Gastroesophageal sphincter (tissue), 4 donors: ENCODE data around the gene INPP5E. TPM values are rescaled to one million over a fixed set of nuclear protein-coding genes. Genes with fewer than 3 reads are reported as not detected.

Source experiments
- ATAC-seq: fragments of 150-250 bp; one replicate; pipeline ENCODE4 v1.9.1; 2016; ENCODE audit warnings: mild to moderate bottlenecking, moderate library complexity
- H3K27ac ChIP-seq, 4 donors: fragments of 200-600 bp; sonication (generic) in 3 of 4; 1 replicate in 3 of 4; 2 replicates in 1 of 4; pipeline ENCODE4 v1.5.1; 2016 to 2019
- H3K27me3 ChIP-seq: fragments of 200-600 bp; sonication (generic); one replicate; pipeline ENCODE4 v1.5.1; 2019
- H3K36me3 ChIP-seq, 2 donors: fragments of 200-600 bp; sonication (generic); one replicate each; pipeline ENCODE4 v1.5.1; 2019; ENCODE audit warnings: control low read depth in 1 of 2
- H3K4me1 ChIP-seq, 3 donors: fragments of 200-600 bp; sonication (generic); 1 replicate in 2 of 3; 2 replicates in 1 of 3; pipeline ENCODE4 v1.5.1; 2016 to 2019; ENCODE audit warnings: control low read depth in 2 of 3
- H3K4me3 ChIP-seq, 2 donors: fragments of 200-600 bp; sonication (generic); one replicate each; pipeline ENCODE4 v1.5.1; 2019; ENCODE audit warnings: mild to moderate bottlenecking in 1 of 2, moderate library complexity in 1 of 2
- H3K9me3 ChIP-seq, 3 donors: fragments of 200-600 bp; sonication (generic); one replicate each; pipeline ENCODE4 v1.5.1; 2017 to 2019; ENCODE audit warnings: control low read depth in 2 of 3
- EP300 ChIP-seq: sonication (generic); formaldehyde crosslinking; IDR thresholded peaks from one replicate; pipeline ENCODE4 v1.6.1; 2017; ENCODE audit warnings: antibody characterized with exemption, mild to moderate bottlenecking
- POLR2A ChIP-seq, 2 donors: fragments of 450-650 bp; IDR thresholded peaks; one replicate each; pipeline ENCODE4 v1.6.1; 2017; ENCODE audit warnings: antibody characterized with exemption in 2 of 2, mild to moderate bottlenecking in 2 of 2, moderate library complexity in 1 of 2
- POLR2AphosphoS5 ChIP-seq: sonication (generic); formaldehyde crosslinking; IDR thresholded peaks from one replicate; pipeline ENCODE4 v1.6.1; 2017; ENCODE audit warnings: antibody characterized with exemption
- WGBS, 2 donors: methylation state at CpG; one replicate each; pipeline ENCODE4 v1.1.5; 2018; ENCODE audit warnings: low coverage in 1 of 2; 5-methylcytosine and 5-hydroxymethylcytosine counted together
- total RNA-seq, 4 donors: library from RNA; depleted of rRNA; stranded (reverse); fragments of >200 nt; gene quantifications; one replicate each; pipeline ENCODE4 v1.1.0, GENCODE V29; 2016
- TF ChIP-seq, protein P1 (sequence below), 4 experiments: fragments of 200-600 bp in 2 of 4; fragments of 450-650 bp in 2 of 4; sonication (generic) in 1 of 4; IDR thresholded peaks; one replicate each; pipeline ENCODE4 v1.5.1; 2017 to 2019; ENCODE audit warnings: antibody characterized with exemption in 4 of 4, mild to moderate bottlenecking in 2 of 4, moderate library complexity in 2 of 4

INPP5E gene
- total RNA-seq, 4 donors from 2014 or later: 7.2 to 13.1 (median 10.0) TPM

DNA sequence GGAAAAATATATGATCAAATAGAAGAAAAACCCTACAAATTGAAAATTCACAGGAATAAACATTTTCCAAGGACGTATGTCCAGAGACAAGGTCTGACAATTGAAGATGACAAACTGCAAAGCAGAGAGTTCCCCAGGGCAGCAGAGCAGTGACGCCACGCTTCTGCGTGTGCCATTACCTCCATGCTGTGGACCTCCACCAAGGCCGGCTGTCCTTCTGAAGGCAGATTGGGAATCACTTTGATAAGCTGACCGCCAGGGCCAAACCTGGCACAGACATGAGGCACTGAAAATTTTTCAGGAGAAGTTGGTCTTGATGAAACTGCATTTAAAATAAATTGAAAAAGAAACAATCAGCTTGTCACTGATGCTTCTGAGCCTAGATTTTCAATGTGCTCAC, 24.6 kb upstream of the INPP5E start:
- H3K4me1 ChIP-seq: no peaks in the 10 kb centered on the region
- H3K27me3 ChIP-seq: no peaks in the 10 kb centered on the region

DNA sequence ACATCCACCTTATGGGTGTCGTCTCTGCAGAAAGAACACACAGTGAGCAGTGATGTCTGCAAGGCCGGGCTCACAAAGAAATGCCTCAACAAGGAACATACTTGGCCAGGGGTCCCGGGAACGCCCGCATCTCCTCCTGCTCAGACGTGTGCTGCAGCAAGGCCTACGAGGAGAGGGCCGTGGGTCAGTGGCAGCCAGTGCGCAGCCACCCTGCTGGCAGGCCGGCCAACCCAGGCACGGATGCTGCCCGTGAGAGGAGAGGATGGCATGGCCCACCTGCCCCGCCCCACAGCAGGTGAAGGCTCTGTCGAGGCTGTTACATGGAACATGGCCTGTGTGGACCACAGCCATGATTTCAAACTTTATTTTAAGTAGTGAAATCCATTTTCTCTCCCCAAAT, 23.9 kb upstream of the INPP5E start:
- 79 to 87% methylated on average over 3 to 6 of the region's 14 CpGs for WGBS, 2 donors
- ATAC-seq: no peak
- H3K36me3 ChIP-seq: peaks cover 0 to 100% of the 10 kb centered on the region in 2 donors
- H3K9me3 ChIP-seq: no peaks in the 10 kb centered on the region
- H3K27ac ChIP-seq: no peak overlapping the region
- no peak overlapping the region for H3K4me3 ChIP-seq
- H3K4me1 ChIP-seq: no peaks in the 10 kb centered on the region
- TF ChIP-seq POLR2A (IDR thresholded peaks at IDR 0.05) (no peak), POLR2AphosphoS5 (no peak), EP300 (no peak)
- TF ChIP-seq, protein P1, sequence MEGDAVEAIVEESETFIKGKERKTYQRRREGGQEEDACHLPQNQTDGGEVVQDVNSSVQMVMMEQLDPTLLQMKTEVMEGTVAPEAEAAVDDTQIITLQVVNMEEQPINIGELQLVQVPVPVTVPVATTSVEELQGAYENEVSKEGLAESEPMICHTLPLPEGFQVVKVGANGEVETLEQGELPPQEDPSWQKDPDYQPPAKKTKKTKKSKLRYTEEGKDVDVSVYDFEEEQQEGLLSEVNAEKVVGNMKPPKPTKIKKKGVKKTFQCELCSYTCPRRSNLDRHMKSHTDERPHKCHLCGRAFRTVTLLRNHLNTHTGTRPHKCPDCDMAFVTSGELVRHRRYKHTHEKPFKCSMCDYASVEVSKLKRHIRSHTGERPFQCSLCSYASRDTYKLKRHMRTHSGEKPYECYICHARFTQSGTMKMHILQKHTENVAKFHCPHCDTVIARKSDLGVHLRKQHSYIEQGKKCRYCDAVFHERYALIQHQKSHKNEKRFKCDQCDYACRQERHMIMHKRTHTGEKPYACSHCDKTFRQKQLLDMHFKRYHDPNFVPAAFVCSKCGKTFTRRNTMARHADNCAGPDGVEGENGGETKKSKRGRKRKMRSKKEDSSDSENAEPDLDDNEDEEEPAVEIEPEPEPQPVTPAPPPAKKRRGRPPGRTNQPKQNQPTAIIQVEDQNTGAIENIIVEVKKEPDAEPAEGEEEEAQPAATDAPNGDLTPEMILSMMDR (IDR thresholded peaks at IDR 0.05): no peak
- H3K27me3 ChIP-seq: no peaks in the 10 kb centered on the region

More for the DNA sequence above, 24.6 kb upstream of the INPP5E start:
- no peak for ATAC-seq
- 82 to 86% methylated on average over 6 of the region's 6 CpGs for WGBS, 2 donors
- H3K4me3 ChIP-seq: no peak overlapping the region
- H3K36me3 ChIP-seq: peaks cover 0 to 100% of the 10 kb centered on the region in 2 donors
- TF ChIP-seq POLR2AphosphoS5 (no peak), POLR2A (IDR thresholded peaks at IDR 0.05) (no peak), EP300 (no peak)
- TF ChIP-seq, protein P1 (IDR thresholded peaks at IDR 0.05): no peak
- H3K27ac ChIP-seq: no peak overlapping the region
- H3K9me3 ChIP-seq: no peaks in the 10 kb centered on the region

DNA sequence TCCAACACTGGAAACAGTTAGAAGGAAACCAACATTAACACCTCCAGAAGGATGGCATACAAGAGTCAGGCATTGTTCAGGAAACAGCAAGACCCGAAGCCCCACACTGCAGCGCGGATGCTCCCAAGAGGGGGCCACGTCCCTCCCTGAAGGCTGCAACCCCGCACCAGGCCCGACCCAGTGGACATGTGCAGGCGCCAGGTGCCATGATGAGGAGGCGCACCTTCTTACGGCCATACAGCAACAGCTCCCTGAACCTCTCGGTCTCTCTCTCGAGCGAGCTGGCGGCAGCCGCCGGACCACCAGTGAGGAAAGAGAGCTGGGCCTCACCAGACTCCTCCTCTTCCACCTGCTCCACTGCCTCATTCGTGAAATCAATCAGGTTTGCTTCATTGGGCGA, 23.0 kb upstream of the INPP5E start:
- Histone ChIP-seq H3K4me3 (no peak overlapping the region), H3K4me1 (no peaks in the 10 kb centered on the region), H3K27me3 (no peaks in the 10 kb centered on the region), H3K27ac (no peak overlapping the region), H3K36me3 (peaks cover 0 to 100% of the 10 kb centered on the region in 2 donors), H3K9me3 (no peaks in the 10 kb centered on the region)
- ATAC-seq: no peak
- WGBS, 2 donors: 80% methylated on average over 1 of the region's 17 CpGs; no CpG with 5 or more reads in 1 of the 2 donors
- no peak for TF ChIP-seq POLR2AphosphoS5
- TF ChIP-seq, protein P1 (IDR thresholded peaks at IDR 0.05): no peak
- TF ChIP-seq POLR2A (IDR thresholded peaks at IDR 0.05): no peak
- no peak for TF ChIP-seq EP300

DNA sequence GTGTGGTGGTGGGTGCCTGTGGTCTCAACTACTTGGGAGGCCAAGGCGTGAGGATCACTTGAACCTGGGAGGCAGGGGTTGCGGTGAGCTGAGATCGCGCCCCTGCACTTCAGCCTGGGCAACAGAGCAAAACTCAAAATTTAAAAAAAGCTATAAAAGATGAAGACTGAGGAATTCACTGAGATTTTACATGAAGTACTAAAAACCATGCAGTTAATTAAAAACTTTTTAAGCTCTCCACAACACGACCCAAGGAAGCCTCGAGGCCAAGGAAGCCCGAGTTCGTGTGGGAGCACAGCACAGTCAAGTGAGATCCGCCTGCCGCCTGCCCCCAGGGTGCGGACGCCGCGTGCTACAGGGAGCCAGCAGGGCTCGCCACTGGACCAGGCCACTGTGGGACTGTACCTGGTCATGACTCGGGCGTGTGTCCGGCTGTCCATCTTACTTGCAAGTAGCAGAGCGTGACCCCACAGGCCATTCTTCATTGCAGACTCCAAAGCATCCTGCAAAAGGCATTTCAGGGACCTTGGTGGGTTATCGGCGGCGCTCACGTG, 21.2 kb upstream of the INPP5E start:
- ATAC-seq: no peak
- no peaks in the 10 kb centered on the region for H3K27me3 ChIP-seq
- H3K9me3 ChIP-seq: no peaks in the 10 kb centered on the region
- H3K36me3 ChIP-seq: peaks cover 0 to 100% of the 10 kb centered on the region in 2 donors
- no peak for TF ChIP-seq EP300
- TF ChIP-seq, protein P1 (IDR thresholded peaks at IDR 0.05): no peak
- H3K4me1 ChIP-seq: no peaks in the 10 kb centered on the region
- H3K4me3 ChIP-seq: no peak overlapping the region
- no peak overlapping the region for H3K27ac ChIP-seq
- 90 to 93% methylated on average over 8 to 11 of the region's 23 CpGs for whole genome bisulfite sequencing, 2 donors

DNA sequence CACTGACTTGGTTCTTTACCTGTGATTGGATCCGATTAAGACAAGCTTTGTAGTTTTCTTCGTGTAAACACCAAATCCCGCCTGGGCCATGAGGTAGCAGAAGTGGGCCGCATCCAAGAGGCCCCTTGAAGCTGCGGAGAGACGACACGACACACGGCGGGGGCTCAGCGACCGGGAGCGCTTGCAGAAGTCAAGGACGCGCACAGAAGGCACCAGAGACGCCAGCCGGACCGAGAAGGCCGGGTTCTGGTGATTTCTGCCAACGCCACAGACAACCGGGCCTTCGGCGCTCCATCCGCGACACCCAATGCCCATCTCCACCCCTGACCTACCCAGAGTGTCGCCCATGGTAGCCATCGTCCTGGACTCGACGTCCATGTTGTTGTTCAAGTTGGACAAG, 19.8 kb upstream of the INPP5E start:
- no peak overlapping the region for H3K4me3 ChIP-seq
- no peaks in the 10 kb centered on the region for H3K4me1 ChIP-seq
- no peak for ATAC-seq
- H3K9me3 ChIP-seq: no peaks in the 10 kb centered on the region
- TF ChIP-seq EP300 (no peak), POLR2AphosphoS5 (no peak), POLR2A (IDR thresholded peaks at IDR 0.05) (no peak)
- TF ChIP-seq, protein P1 (IDR thresholded peaks at IDR 0.05): no peak
- no peaks in the 10 kb centered on the region for H3K27me3 ChIP-seq
- peaks cover 0 to 100% of the 10 kb centered on the region in 2 donors for H3K36me3 ChIP-seq
- no peak overlapping the region for H3K27ac ChIP-seq
- WGBS, 2 donors: 90 to 92% methylated on average over 13 to 22 of the region's 28 CpGs
